ENCODE measurements around the gene LEFTY2.

The LEFTY2 gene

DNA sequence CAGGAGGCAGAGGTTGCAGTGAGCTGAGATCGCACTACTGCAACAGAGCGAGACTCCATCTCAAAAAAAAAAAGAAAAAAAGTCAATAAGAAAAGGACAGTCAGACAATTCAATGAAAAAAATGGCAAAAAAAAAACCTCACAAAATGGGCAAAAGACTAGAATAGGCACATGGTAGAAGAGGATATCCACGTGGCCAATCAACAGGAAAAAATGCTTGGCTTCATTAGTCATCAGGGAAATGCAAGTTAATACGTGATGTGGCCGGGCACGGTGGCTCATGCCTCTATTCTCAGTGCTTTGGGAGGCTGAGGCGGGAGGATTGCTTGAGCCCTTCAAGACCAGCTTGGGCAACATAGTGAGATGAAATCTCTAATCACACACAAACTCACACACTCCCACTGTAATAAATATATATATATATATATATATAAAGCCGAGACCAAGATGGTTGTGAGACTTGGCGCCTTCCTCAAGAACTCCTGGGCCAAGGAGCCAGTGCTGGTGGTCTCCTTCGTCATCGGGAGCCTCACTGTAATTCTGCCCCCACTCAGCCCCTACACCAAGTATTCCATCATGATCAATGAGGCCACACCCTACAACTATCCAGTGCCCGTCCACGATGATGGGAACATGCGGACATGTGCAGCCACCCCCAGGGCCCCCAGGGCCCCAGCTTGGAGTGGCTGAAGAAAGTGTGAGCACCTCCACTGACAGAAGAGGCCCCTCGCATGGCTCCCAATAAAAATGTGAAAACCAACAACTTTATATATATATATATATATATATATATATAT lies 22.9 kb upstream of the LEFTY2 start:
- no peak for DNase-seq (ENCODE audit: low read depth)
- no peak overlapping the region for H3K4me3 ChIP-seq (ENCODE audit: low read length)
- no peak for TF ChIP-seq CTCF (conservative IDR thresholded peaks at IDR 0.05; ENCODE audit: low read length)

- H3K4me3 ChIP-seq (ENCODE audit: low read length): no peak overlapping the region
- DNase-seq (ENCODE audit: low read depth): no peak
These were observed 21.5 kb upstream of the LEFTY2 start for GRCh38 chr1:225962440-225962975.

DNA sequence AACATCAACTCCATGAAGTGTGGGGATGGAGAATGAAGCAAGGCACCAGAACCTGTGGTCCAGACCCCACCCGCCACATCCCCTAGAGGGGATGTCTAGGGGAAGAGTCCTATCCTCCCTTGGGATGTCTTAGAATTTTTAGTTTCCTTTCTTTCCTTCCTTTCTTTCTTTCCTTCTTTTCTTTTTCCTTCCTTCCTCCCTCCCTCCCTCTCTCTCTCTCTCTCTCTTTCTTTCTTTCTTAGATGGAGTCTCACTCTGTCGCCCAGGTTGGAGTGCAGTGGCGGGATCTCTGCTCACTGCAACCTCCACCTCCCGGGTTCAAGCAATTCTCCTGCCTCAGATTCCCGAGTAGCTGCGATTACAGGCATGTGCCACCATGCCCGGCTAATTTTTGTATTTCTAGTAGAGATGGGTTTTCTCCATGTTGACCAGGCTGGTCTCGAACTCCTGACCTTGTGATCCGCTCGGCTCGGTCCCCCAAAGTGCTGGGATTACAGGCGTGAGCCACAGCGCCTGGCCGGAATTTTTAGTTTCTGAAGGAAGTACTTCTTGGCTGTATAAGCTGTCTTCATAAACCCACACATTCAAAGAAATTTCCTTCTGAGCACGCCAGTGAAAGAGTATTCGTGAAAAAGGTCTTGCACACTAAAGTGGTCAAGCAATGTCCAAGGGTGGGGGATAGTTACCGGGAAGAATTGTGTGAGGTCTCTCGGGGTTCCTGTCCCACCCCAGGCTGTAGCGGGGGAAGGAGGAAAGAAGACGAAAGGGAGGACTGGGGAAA lies 20.8 kb upstream of the LEFTY2 start:
- no peak for TF ChIP-seq CTCF (conservative IDR thresholded peaks at IDR 0.05; ENCODE audit: low read length)
- no peak for DNase-seq (ENCODE audit: low read depth)
- no peak overlapping the region for H3K4me3 ChIP-seq (ENCODE audit: low read length)

More at GRCh38 chr1:225962440-225962975, 21.5 kb upstream of the LEFTY2 start:
- peak; percentile 36 for TF ChIP-seq CTCF (conservative IDR thresholded peaks at IDR 0.05; ENCODE audit: low read length)

GRCh38 chr1:225958041-225958440 lies 17.0 kb upstream of the LEFTY2 start:
- no peak overlapping the region for H3K4me3 ChIP-seq (ENCODE audit: low read length)
- no peak for TF ChIP-seq CTCF (conservative IDR thresholded peaks at IDR 0.05; ENCODE audit: low read length)
- no peak for DNase-seq (ENCODE audit: low read depth)

- no peak for DNase-seq (ENCODE audit: low read depth)
- H3K4me3 ChIP-seq (ENCODE audit: low read length): no peak overlapping the region
- no peak for TF ChIP-seq CTCF (conservative IDR thresholded peaks at IDR 0.05; ENCODE audit: low read length)
These were observed 13.7 kb upstream of the LEFTY2 start for GRCh38 chr1:225954753-225955152.

- no peak for TF ChIP-seq CTCF (conservative IDR thresholded peaks at IDR 0.05; ENCODE audit: low read length)
- no peak for DNase-seq (ENCODE audit: low read depth)
- no peak overlapping the region for H3K4me3 ChIP-seq (ENCODE audit: low read length)
These were observed 12.3 kb upstream of the LEFTY2 start for GRCh38 chr1:225953315-225953714.

All from AG10803 (cell line).